Measurements from ENCODE around the gene COA1.
"Not testable (repeated sequence)": the region's sequence is repeated elsewhere in the genome, so short reads cannot be mapped to it uniquely, and the experiment has no call there.

Gene COA1

GRCh38 chr7:43758029-43758821 lies 28.9 kb upstream of the COA1 start, which contains the start of gene BLVRA:
Gene BLVRA, plus strand, starts transcription at chr7:43758680. Its CDS starts 12,479 bp downstream, at chr7:43771159.
- DNase-seq: no peak

- DNase-seq: no peak
These were observed 27.9 kb upstream of the COA1 start for GRCh38 chr7:43757073-43757720.

DNA sequence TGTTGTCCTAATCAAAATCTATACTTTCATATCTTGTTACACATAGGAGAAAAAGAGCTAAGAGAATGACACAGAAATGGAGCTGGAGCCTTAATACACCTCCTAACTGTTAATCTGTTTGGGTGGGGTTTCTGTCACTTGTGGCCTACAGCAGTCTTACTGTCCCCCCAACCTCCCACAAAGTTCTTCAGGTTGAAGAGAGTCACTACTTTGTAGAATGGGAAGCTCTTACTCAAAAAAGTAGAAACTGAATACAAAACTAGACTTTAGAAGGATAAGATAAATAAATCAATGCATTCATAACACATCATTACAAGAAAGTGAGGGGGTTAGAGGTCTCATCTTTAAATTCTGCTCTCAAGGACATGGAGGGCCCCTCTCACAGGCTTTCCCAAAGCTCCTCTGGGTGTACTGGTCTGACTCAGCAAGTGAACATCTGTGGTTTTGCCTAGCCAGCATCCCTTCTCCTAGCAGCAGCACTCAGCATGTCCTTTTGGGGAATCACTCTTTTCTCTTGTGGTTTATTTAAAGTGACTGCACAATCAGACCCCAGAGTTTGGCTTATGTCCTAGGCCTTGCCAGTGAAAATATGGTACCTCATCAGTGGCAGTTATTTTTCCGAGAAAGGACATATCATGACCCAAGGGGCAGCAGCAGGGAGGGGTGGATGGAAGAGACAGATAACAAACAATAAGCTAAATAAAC lies 27.2 kb upstream of the COA1 start:
- DNase-seq: no peak

- DNase-seq: no peak
These were observed 25.3 kb upstream of the COA1 start for GRCh38 chr7:43754596-43754995.

- no peak for DNase-seq
These were observed 24.5 kb upstream of the COA1 start for GRCh38 chr7:43753843-43754242.

DNA sequence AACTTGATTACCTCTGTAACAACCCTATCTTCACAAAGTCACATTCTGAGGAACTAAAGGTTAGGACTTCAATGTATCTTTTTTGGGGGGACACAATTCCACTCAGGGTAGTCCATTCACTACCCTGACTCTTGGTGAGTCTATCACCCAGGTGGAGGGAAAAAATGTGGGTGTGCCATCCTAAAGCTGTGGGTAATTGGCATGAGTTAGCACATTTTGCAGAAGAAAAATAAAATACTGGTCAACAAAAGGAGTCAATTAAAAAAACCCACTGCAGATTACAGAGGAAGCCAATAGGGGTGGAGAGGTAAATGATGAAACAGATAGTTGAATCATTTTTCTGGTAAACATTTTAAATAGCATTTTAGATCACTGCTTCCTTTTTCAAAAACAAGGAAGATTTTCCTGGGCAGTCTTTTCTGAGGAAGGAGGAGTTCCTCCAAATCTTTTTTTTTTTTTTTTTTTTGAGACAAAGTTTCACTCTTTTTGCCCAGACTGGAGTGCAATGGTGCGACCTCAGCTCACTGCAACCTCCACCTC lies 24.0 kb upstream of the COA1 start:
- DNase-seq: no peak

DNA sequence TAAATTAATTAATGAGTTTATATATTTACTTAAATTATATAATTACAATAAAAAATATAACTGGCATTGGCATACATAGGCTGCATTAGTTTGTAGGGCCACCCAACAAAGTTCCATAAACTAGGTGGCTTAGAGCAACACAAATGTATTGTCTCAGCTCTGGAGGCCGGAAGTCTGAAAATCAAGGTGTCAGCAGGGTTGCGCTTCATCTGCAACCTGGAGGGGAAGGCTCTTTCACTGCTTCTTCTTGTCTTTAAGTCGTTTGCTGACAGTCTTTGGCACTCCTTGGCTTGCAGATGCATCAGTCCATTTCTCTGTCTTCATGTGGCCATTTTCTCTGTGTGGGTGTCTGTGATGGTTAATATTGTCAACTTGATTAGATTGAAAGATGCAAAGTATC lies 23.1 kb upstream of the COA1 start:
- DNase-seq: no peak

DNA sequence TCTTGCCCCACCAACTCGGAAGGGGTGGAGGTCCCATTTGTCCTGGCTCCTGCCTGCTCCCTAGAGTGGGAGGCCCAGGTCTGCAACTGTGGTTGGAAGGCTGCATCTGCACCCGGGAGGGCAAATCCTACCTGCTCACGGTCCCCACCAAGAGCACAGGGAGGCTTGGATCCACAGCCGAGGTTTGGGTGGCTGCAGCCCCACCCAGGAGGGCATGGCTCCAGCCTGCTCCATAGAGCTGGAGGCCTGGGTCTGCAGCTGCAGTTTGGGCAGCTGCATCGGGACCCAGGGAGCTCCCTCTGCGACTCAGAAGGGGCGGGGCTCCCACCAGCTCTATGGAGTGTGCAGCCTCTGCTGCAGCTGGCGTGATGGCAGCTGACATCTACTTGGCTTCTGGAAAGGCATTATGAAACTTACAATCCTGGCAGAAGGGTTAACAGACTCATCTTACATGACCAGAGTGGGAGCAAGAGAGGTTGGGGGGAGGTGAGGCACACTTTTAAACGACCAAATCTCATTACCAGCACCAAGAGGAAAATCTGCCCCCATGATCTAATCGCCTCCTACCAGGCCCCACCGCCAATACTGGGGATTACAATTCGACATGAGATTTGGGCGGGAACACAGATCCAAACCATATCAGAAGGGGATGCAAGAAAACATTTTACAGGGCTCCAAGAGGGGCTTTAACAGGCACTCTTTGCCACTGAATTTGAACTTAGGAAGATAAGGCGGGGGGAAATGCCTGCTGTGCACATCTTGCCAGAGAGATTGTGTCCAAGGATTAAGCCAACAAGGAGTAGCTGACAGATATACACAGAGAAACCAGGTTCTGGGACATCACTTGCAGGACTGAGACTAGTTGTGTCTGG lies 20.9 kb upstream of the COA1 start:
- no peak for DNase-seq

DNA sequence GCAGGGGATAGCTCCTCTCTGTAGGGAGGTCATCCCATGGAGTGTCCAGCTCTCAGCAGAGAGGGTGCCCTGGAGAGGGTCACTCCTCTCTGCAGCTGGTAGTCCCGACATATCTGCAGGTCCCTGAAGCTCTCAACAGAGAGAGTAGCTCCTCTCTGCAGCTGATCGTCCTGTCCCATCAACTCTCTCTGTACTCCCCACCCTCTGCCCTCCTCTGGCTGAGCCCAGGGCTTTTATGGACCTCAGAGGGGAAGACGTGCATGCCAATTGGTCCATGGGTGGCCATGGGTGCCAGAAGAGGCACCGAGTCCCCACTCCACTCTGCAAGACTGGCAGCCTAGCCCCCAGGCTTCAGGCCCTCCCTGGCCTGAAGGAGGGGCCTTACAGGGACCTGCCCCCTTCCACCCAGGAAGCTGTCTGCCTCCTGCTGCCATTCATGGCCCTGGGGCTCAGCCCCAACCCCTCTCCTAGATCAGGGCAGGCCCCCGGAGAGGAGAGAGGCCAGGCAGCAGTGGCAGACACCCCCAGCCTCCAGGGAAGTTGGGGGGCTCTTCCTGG lies 20.1 kb upstream of the COA1 start:
- no peak for DNase-seq

DNA sequence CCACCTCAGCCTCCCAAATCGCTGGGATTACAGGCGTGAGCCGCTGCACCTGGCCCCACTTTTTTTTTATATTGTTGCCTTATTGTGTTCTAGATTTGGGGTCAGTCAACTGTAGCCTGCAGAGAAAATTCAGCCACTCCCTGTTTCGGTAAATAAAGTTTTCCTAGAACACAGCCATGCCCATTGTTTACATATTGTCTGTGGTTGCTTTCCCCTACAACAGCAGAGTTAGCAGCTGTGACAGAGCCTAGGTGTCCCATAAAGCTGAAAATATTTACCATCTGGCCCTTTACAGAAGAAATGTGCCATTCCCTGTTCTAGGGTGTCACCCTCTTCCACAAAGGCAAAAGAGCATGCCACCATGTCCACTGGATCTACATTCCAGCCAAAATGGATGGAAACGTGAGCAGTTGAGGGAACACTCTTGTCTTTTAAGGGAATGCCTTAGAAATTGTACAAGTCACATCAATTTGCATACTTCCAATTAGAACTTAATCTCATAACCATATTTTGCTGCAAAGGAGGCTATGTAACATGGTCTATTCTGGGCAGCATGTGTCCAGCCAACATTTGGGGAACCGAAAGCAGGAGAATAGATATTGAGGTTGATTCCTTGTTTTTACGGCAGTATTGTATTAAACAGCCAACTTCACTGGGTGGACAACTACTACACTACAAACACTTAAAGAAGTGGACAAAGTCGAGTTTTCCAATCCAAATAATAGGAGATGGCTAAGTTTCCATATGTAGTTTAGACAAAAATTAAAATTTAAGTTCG lies 18.2 kb upstream of the COA1 start:
- DNase-seq: no peak

- no peak for DNase-seq
These were observed 13.4 kb upstream of the COA1 start for GRCh38 chr7:43742692-43743091.

GRCh38 chr7:43737467-43738127 lies 8.3 kb upstream of the COA1 start:
- no peak for DNase-seq

- DNase-seq: no peak
These were observed 6.7 kb upstream of the COA1 start for GRCh38 chr7:43735802-43736603.

GRCh38 chr7:43735403-43735801 lies 6.1 kb upstream of the COA1 start:
- no peak for DNase-seq

DNA sequence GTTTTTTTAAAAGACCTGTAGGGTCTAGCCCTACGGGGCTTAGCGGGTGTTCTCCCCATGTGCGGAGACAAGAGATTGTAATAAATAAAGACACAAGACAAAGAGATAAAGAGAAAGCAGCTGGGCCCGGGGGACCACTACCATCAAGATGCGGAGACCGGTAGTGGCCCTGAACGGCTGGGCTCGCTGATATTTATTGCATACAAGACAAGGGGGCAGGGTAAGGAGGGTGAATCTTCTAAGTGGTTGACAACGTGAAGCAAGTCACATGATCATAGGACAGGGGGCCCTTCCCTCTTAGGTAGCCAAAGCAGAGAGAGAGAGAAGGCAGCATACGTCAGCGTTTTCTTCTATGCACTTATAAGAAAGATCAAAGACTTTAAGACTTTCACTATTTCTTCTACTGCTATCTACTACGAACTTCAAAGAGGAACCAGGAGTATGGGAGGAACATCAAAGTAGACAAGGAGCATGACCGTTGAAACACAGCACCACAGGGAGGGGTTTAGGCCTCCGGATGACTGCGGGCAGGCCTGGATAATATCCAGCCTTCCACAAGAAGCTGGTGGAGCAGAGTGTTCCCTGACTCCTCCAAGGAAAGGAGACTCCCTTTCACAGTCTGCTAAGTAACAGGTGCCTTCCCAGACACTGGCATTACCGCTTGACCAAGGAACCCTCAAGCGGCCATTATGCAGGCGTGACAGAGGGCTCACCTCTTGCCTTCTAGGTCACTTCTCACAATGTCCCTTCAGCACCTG lies 5.4 kb upstream of the COA1 start:
- not testable (repeated sequence) for DNase-seq

GRCh38 chr7:43731494-43731893 lies 2.2 kb upstream of the COA1 start:
- DNase-seq: not testable (repeated sequence)

DNA sequence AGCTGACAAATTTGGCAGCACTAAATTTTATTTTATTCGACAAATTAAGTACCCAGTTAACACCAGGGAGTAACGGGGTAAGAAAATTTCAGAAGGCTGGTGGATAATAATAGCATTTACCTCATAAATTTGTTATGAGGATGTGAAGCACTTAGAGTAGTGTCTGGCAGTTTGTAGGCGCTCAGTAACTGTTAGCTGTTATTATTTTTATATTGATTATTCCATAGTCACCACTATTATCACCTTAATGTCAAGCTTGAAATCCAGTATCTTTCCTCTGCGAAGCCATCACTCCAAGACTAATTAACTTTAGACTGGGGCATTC lies 563 bp upstream of the COA1 start:
- no peak for DNase-seq

DNA sequence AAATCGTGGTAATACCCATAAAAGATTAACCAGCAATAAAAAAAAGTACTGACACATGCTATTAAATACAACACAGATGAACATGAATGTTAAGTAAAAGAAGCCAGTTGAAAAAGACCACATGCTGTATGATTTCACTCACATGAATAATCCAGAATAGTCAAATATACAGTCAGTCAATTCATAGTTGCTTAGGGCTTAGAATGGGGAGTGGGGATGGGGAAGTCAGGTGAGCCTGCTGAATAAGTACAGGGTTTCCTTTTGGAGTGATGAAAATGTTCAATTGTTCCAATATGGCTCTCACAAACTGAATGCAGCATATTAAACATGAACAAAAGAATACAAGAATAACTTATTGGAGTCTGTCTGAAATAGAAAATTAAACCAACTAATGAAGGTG lies 1.8 kb downstream of the COA1 start:
- DNase-seq: no peak

DNA sequence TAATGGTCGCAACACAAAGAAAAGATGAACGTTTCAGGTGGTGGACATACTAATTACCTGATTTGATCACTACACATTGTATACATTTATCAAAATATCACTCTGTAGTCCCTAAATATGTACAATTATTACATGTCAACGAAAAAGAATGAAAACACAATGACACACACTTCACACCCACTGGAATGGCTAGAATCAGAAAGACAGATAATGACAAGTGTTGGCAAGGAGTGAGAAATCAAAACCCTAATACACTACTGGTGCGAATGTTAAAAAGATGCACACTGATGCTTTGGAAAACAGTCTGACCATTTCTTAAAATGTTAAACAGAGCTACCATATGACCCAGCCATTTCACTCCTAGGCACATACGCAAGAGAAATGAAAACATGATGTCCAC lies 2.3 kb downstream of the COA1 start:
- no peak for DNase-seq
